Neural cell (in vitro differentiated cells): Measurements from ENCODE around the gene CD3E. TPM values are rescaled to one million over a fixed set of nuclear protein-coding genes. Genes with fewer than 3 reads are reported as not detected.

ENCODE experiments used
- H2AFZ ChIP-seq: fragments of 200-600, 300-800 bp; sonication (generic), shearing (Covaris generic); 2 replicates; pipeline ENCODE4 v1.6.0; 2014; ENCODE audit warnings: low read depth, mild to moderate bottlenecking, antibody characterized with exemption, low read length, moderate library complexity
- H3F3A ChIP-seq: fragments of 200-600 bp; shearing (Covaris generic); 2 replicates; pipeline ENCODE4 v1.6.1; 2016; ENCODE audit warnings: mild to moderate bottlenecking, moderate library complexity, mixed read lengths, antibody characterized with exemption, low read length; ENCODE audit not compliant: insufficient read depth, poor library complexity, severe bottlenecking
- H3K27ac ChIP-seq: fragments of 200-600, 300-800 bp; sonication (generic), shearing (Covaris generic); 2 replicates; pipeline ENCODE4 v1.5.1; 2014; ENCODE audit warnings: mild to moderate bottlenecking, low read length, moderate library complexity
- H3K27me3 ChIP-seq: fragments of 300-800, 200-600 bp; sonication (generic), shearing (Covaris generic); 2 replicates; pipeline ENCODE4 v1.6.0; 2014; ENCODE audit warnings: mild to moderate bottlenecking, low read depth, low read length, moderate library complexity; ENCODE audit not compliant: insufficient read depth
- H3K36me3 ChIP-seq: fragments of 300-800, 200-600 bp; sonication (generic), shearing (Covaris generic); 2 replicates; pipeline ENCODE4 v1.5.1; 2014; ENCODE audit warnings: mild to moderate bottlenecking, antibody characterized with exemption, low read length, moderate library complexity; ENCODE audit not compliant: insufficient read depth
- H3K4me2 ChIP-seq: fragments of 300-800, 200-600 bp; sonication (generic), shearing (Covaris generic); 2 replicates; pipeline ENCODE4 v1.6.0; 2014; ENCODE audit warnings: mild to moderate bottlenecking, low read length
- H3K4me3 ChIP-seq: fragments of 300-800, 200-600 bp; sonication (generic), shearing (Covaris generic); 2 replicates; pipeline ENCODE4 v1.5.1; 2014; ENCODE audit warnings: mild to moderate bottlenecking, low read length, moderate library complexity
- H3K79me2 ChIP-seq: fragments of 200-600 bp; shearing (Covaris generic); replicated peaks from 2 replicates; pipeline ENCODE4 v1.6.0; 2014; ENCODE audit warnings: mild to moderate bottlenecking, low read length, moderate library complexity; ENCODE audit not compliant: insufficient read depth
- H3K9ac ChIP-seq: fragments of 300-800, 200-600 bp; sonication (generic), shearing (Covaris generic); 2 replicates; pipeline ENCODE4 v1.6.1; 2016; ENCODE audit warnings: mild to moderate bottlenecking, low read length, mixed read lengths
- H3K9me2 ChIP-seq: fragments of 200-600 bp; shearing (Covaris generic); 2 replicates; pipeline ENCODE4 v1.6.1; 2016; ENCODE audit warnings: mild to moderate bottlenecking, low read length, mixed read lengths; ENCODE audit not compliant: insufficient read depth
- H3K9me3 ChIP-seq: fragments of 200-600, 300-800 bp; sonication (generic), shearing (Covaris generic); 2 replicates; pipeline ENCODE4 v1.6.1; 2016; ENCODE audit warnings: mild to moderate bottlenecking, mixed run types, low read length, moderate library complexity, mixed read lengths
- H4K20me1 ChIP-seq: fragments of 200-600 bp; shearing (Covaris generic); 2 replicates; pipeline ENCODE4 v1.6.1; 2016; ENCODE audit warnings: mild to moderate bottlenecking, mixed run types; ENCODE audit not compliant: insufficient read depth
- EP300 ChIP-seq: fragments of 450-650 bp; conservative IDR thresholded peaks from 2 replicates; pipeline ENCODE4 v1.6.1; 2014; ENCODE audit warnings: antibody characterized with exemption, mild to moderate bottlenecking, moderate library complexity; ENCODE audit not compliant: poor library complexity, severe bottlenecking
- EZH2 ChIP-seq: fragments of 200-600, 300-800 bp; shearing (Covaris generic), sonication (generic); IDR thresholded peaks from 2 replicates; pipeline ENCODE4 v1.6.1; 2014; ENCODE audit warnings: antibody characterized with exemption, low read length, borderline replicate concordance, mild to moderate bottlenecking; ENCODE audit not compliant: insufficient read depth, poor library complexity, severe bottlenecking
- MXI1 ChIP-seq: fragments of 450-650 bp; conservative IDR thresholded peaks from 2 replicates; pipeline ENCODE4 v1.6.1; 2014; ENCODE audit warnings: antibody characterized with exemption, mild to moderate bottlenecking; ENCODE audit not compliant: poor library complexity, severe bottlenecking
- POLR2AphosphoS5 ChIP-seq: IDR thresholded peaks from 2 replicates; pipeline ENCODE4 v1.6.1; 2012
- RAD21 ChIP-seq: fragments of 450-650 bp; conservative IDR thresholded peaks from 2 replicates; pipeline ENCODE4 v1.6.1; 2014; ENCODE audit warnings: antibody characterized with exemption, mild to moderate bottlenecking, moderate library complexity
- SMC3 ChIP-seq: fragments of 450-650 bp; conservative IDR thresholded peaks from 2 replicates; pipeline ENCODE4 v1.6.1; 2014; ENCODE audit warnings: antibody characterized with exemption, mild to moderate bottlenecking, moderate library complexity; ENCODE audit not compliant: poor library complexity
- TAF1 ChIP-seq: IDR thresholded peaks from 2 replicates; pipeline ENCODE4 v1.6.1; 2012; ENCODE audit warnings: low read depth
- polyA plus RNA-seq: library from polyadenylated mRNA; depleted of rRNA; stranded (reverse); fragments of >200 nt; gene quantifications from 2 replicates; pipeline ENCODE4 v1.2.3, GENCODE V29; 2014
- TF ChIP-seq, protein P1 (sequence below): IDR thresholded peaks from 2 replicates; pipeline ENCODE4 v1.6.1; 2012; ENCODE audit warnings: borderline replicate concordance
- TF ChIP-seq, protein P2 (sequence below): fragments of 450-650 bp; IDR thresholded peaks from 2 replicates; pipeline ENCODE4 v1.5.1; 2014; ENCODE audit warnings: antibody characterized with exemption, mild to moderate bottlenecking, moderate library complexity; ENCODE audit not compliant: poor library complexity, severe bottlenecking

CD3E gene
- polyA plus RNA-seq, 1 donor from 2014 or later, result not detected

DNA sequence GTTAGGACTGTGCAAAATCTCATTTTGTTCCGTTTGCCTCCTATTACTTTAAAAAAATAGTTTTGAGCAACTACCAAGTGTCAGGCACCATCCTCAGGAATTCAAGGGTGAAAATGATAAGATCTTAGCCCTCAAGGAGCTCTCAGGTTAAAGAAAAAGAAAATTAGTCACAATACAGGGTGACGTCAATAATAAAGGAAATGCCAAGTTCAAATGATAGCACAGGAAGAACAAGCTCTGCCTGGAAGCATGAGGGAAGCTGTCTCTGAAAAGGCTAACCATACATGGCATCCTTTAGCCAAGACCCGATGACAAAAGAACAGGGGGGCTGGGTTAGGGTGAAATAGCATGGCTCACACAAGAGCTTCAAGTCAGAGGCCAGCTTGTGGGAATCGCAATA lies 29.4 kb upstream of the CD3E start:
- Histone ChIP-seq H3K9me2 (no peaks in the 10 kb centered on the region), H3K4me2 (no peak overlapping the region), H2AFZ (no peak overlapping the region), H4K20me1 (no peaks in the 10 kb centered on the region), H3F3A (no peaks in the 10 kb centered on the region), H3K79me2 (no peaks in the 10 kb centered on the region), H3K9me3 (no peaks in the 10 kb centered on the region), H3K27ac (no peak overlapping the region), H3K27me3 (no peaks in the 10 kb centered on the region), H3K9ac (no peak overlapping the region), H3K4me3 (no peak overlapping the region), H3K36me3 (no peaks in the 10 kb centered on the region)
- no peak for TF ChIP-seq RAD21
- no peak for TF ChIP-seq MXI1

DNA sequence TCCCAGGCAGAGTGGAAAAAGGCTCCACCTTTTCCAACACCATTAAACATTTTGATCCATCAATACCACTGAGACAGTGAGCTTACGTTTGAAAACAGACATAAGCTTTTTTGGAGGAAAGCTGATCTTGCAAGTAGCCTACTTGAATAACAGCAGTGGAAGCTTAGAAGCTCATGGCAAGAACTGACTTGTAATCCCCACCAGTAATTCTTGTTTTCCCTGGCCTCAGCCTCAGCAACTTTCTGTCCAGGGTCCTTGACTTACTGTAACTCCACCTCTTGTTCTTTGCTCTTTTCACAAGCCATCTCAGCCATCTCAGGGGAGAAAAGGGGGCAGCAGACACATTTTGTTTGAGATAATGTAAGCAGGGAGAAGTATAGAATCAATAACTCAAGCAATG lies 28.1 kb upstream of the CD3E start:
- H3K9me3 ChIP-seq, result no peaks in the 10 kb centered on the region
- no peaks in the 10 kb centered on the region for H4K20me1 ChIP-seq
- H3K9me2 ChIP-seq, result no peaks in the 10 kb centered on the region
- no peaks in the 10 kb centered on the region for H3K79me2 ChIP-seq
- no peak overlapping the region for H3K9ac ChIP-seq
- H3F3A ChIP-seq, result no peaks in the 10 kb centered on the region
- H2AFZ ChIP-seq, result no peak overlapping the region
- TF ChIP-seq, protein P1, sequence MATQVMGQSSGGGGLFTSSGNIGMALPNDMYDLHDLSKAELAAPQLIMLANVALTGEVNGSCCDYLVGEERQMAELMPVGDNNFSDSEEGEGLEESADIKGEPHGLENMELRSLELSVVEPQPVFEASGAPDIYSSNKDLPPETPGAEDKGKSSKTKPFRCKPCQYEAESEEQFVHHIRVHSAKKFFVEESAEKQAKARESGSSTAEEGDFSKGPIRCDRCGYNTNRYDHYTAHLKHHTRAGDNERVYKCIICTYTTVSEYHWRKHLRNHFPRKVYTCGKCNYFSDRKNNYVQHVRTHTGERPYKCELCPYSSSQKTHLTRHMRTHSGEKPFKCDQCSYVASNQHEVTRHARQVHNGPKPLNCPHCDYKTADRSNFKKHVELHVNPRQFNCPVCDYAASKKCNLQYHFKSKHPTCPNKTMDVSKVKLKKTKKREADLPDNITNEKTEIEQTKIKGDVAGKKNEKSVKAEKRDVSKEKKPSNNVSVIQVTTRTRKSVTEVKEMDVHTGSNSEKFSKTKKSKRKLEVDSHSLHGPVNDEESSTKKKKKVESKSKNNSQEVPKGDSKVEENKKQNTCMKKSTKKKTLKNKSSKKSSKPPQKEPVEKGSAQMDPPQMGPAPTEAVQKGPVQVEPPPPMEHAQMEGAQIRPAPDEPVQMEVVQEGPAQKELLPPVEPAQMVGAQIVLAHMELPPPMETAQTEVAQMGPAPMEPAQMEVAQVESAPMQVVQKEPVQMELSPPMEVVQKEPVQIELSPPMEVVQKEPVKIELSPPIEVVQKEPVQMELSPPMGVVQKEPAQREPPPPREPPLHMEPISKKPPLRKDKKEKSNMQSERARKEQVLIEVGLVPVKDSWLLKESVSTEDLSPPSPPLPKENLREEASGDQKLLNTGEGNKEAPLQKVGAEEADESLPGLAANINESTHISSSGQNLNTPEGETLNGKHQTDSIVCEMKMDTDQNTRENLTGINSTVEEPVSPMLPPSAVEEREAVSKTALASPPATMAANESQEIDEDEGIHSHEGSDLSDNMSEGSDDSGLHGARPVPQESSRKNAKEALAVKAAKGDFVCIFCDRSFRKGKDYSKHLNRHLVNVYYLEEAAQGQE, result no peak
- TF ChIP-seq TAF1, result no peak
- TF ChIP-seq MXI1, result no peak
- TF ChIP-seq SMC3, result no peak
- TF ChIP-seq EP300, result no peak
- TF ChIP-seq POLR2AphosphoS5, result no peak
- no peak for TF ChIP-seq RAD21
- no peak for TF ChIP-seq EZH2
- no peaks in the 10 kb centered on the region for H3K27me3 ChIP-seq
- H3K27ac ChIP-seq, result no peak overlapping the region
- H3K36me3 ChIP-seq, result no peaks in the 10 kb centered on the region
- no peak overlapping the region for H3K4me3 ChIP-seq
- no peak overlapping the region for H3K4me2 ChIP-seq

DNA sequence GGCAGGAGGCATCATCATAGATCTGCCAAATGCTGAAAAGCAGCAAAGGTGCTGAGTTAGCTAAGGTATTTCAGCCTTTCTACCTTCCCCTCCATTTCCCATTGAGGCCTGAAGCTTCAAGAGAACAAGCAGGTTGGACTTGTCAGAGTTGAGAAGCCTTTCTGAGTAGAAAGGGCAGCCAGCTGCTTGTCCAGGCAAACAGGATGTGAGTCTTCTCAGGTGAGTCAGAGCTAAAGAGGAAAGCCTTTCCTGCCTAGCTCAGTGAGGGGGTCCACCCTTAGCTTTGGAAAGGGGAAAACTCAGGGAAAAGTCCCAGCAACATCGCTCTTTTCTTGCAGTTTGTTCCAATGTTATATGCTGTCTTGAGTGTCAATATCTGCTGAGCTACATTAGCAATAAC lies 27.2 kb upstream of the CD3E start:
- Histone ChIP-seq H2AFZ (no peak overlapping the region), H3K4me3 (no peak overlapping the region), H3F3A (no peaks in the 10 kb centered on the region), H3K36me3 (no peaks in the 10 kb centered on the region), H3K27me3 (no peaks in the 10 kb centered on the region), H3K79me2 (no peaks in the 10 kb centered on the region), H4K20me1 (no peaks in the 10 kb centered on the region), H3K27ac (no peak overlapping the region), H3K9ac (no peak overlapping the region), H3K4me2 (no peak overlapping the region), H3K9me3 (no peaks in the 10 kb centered on the region), H3K9me2 (no peaks in the 10 kb centered on the region)
- TF ChIP-seq MXI1 (no peak), POLR2AphosphoS5 (no peak), EZH2 (no peak), RAD21 (no peak), SMC3 (no peak), EP300 (no peak), TAF1 (no peak)
- TF ChIP-seq, protein P2, sequence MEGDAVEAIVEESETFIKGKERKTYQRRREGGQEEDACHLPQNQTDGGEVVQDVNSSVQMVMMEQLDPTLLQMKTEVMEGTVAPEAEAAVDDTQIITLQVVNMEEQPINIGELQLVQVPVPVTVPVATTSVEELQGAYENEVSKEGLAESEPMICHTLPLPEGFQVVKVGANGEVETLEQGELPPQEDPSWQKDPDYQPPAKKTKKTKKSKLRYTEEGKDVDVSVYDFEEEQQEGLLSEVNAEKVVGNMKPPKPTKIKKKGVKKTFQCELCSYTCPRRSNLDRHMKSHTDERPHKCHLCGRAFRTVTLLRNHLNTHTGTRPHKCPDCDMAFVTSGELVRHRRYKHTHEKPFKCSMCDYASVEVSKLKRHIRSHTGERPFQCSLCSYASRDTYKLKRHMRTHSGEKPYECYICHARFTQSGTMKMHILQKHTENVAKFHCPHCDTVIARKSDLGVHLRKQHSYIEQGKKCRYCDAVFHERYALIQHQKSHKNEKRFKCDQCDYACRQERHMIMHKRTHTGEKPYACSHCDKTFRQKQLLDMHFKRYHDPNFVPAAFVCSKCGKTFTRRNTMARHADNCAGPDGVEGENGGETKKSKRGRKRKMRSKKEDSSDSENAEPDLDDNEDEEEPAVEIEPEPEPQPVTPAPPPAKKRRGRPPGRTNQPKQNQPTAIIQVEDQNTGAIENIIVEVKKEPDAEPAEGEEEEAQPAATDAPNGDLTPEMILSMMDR, result no peak
- TF ChIP-seq, protein P1, result no peak
